ENCODE measurements around the gene SLC4A1.

SLC4A1 gene

GRCh38 chr17:44206825-44207155 lies 61.1 kb downstream of the SLC4A1 start:
- no peak overlapping the region for H3K4me3 ChIP-seq (ENCODE audit: low read length)
- DNase-seq (ENCODE audit: low read depth), result no peak
- TF ChIP-seq CTCF (IDR thresholded peaks at IDR 0.05; ENCODE audit: insufficient read depth, low read depth, low read length, missing control alignments), result no peak

- peak; percentile 26 for TF ChIP-seq CTCF (IDR thresholded peaks at IDR 0.05; ENCODE audit: insufficient read depth, low read depth, low read length, missing control alignments)
- H3K4me3 ChIP-seq (ENCODE audit: low read length), result no peak overlapping the region
- no peak for DNase-seq (ENCODE audit: low read depth)
Measured at GRCh38 chr17:44205962-44206824, 61.7 kb downstream of the SLC4A1 start.

GRCh38 chr17:44204441-44204882 lies 63.5 kb downstream of the SLC4A1 start:
- DNase-seq (ENCODE audit: low read depth), result peak; percentile 61
- no peak overlapping the region for H3K4me3 ChIP-seq (ENCODE audit: low read length)
- no peak for TF ChIP-seq CTCF (IDR thresholded peaks at IDR 0.05; ENCODE audit: insufficient read depth, low read depth, low read length, missing control alignments)

GRCh38 chr17:44203731-44204440 lies 64.0 kb downstream of the SLC4A1 start:
- peak; percentile 37 for DNase-seq (ENCODE audit: low read depth)
- no peak overlapping the region for H3K4me3 ChIP-seq (ENCODE audit: low read length)
- TF ChIP-seq CTCF (IDR thresholded peaks at IDR 0.05; ENCODE audit: insufficient read depth, low read depth, low read length, missing control alignments), result peak; percentile 75

GRCh38 chr17:44202756-44203155 lies 65.2 kb downstream of the SLC4A1 start:
- no peak overlapping the region for H3K4me3 ChIP-seq (ENCODE audit: low read length)
- no peak for DNase-seq (ENCODE audit: low read depth)
- TF ChIP-seq CTCF (IDR thresholded peaks at IDR 0.05; ENCODE audit: insufficient read depth, low read depth, low read length, missing control alignments), result no peak

GRCh38 chr17:44200478-44201155 lies 67.3 kb downstream of the SLC4A1 start:
- no peak for DNase-seq (ENCODE audit: low read depth)
- TF ChIP-seq CTCF (IDR thresholded peaks at IDR 0.05; ENCODE audit: insufficient read depth, low read depth, low read length, missing control alignments), result no peak
- H3K4me3 ChIP-seq (ENCODE audit: low read length), result peak overlapping the region; percentile 56
